Measurements from ENCODE around the gene PTPRM.

DNA sequence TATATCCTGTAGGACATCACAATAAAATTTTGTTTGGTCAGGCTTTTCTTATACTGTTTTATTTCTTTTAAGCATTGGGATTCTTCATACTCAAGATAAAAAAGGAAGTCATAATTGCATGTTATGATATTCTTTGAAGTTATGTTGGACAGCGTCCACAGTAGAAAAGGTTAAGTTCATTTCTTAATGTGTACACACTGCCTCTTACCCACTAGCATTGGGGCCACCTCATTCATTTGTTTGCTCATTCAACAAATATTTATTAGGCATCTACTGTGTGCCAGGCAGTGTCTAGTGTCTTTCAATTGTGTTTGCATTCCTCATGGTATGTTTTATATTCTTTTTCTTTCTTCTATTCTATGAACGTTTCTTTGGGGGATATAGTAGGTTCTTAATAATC lies 70.2 kb downstream of the PTPRM start:
- no peak for TF ChIP-seq EP300 (IDR thresholded peaks at IDR 0.05)
- TF ChIP-seq CTCF (IDR thresholded peaks at IDR 0.05) = no peak
- TF ChIP-seq POLR2AphosphoS5 (IDR thresholded peaks at IDR 0.05) = no peak
- no peak for TF ChIP-seq POLR2A (IDR thresholded peaks at IDR 0.05)

Measured in sigmoid colon (tissue), 4 donors.